Measurements from ENCODE around the gene LRRC58.
"Not testable (repeated sequence)": the region's sequence is repeated elsewhere in the genome, so short reads cannot be mapped to it uniquely, and the experiment has no call there.

LRRC58 gene

DNA sequence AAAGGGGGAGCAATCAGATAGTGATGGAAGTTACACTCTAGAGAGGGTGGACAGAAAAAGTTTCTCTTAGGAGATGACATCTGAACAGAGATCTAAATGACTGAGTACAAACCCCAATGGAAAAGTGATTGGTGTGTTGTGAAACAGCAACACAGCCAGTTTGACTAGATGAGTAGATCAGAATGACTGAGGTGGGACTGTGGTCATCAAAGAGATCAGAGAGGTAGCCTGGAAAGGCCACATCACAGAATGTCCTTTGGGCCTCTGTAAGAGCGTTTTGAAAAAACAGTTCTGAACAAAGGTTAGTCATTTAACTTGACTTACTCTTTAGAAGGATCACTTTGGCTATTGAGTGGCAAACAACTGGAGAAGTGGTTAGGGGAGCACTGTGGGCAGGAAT lies 10.6 kb downstream of the LRRC58 start:
- no peak for DNase-seq

DNA sequence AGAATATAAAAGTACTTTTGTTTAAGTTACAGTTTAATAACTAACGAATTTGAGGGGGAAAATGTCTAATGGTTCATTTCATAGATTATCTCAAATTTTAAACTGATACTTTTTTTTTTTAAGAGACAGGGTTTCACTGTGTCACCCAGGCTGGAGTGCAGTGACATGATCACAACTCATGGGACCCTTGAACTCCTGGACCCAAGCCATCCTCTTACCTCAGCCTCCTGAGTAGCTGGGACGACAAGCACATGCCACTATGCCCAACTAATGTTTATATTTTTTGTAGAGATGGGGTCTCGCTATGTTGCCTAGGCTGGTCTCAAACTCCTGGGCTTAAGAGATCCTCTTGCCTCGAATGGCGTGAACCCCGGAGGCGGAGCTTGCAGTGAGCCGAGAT lies 16.5 kb downstream of the LRRC58 start:
- no peak for DNase-seq

DNA sequence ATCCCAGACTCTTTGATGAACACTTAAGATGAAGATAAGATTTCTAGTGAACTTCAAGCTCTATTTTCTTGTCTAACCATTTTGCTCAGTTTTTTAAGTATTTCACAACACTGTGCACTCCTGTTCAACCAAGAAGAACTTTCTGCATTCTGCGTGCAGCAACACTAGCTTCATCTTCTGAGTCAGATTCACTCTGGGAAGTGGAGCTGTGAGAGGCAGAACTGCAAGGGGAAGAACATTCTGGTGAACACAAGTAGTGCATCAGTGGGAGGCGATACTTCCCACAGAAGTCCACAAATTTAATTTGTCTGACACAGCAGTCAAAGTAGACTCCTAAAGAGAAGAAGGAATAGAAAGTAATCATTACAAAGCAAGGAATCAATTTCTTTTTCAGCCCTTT lies 18.1 kb downstream of the LRRC58 start:
- DNase-seq = no peak

DNA sequence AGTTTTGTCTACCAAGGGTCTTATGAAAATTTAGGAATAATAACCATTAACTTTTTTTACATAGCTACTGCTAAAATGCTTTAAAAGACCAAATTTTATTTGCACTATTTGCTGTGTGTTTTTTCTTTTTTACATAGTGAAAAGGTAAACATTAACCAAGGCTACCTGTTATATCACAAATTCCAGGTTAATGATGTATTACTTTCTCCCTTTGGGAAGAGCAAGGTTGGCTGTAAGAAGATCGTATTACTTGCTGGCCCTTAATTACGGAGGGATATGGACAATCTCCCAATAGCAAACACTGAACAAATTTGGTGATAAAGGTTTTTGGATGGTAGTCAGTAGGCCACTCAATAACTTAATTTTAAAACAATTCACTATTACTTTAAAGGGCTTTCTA lies 22.4 kb downstream of the LRRC58 start:
- no peak for DNase-seq

DNA sequence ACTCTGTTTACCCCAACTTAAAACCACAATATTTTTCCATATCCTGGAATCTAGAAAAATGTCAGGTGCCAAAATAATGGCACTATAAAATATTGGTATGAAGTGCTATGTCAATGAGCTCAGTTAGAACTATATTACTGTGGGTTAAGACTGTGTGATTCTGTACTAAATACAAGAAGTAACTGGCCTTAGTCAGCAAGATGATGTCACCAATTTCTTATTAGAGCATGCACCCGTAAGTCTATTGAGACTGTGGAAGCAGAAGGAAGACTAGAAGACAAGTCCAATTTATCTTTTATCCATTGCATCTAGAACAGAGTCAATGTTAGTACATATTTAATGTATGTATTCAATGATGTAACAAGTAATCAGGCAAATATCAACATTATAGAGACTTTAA lies 25.0 kb downstream of the LRRC58 start:
- DNase-seq = no peak

DNA sequence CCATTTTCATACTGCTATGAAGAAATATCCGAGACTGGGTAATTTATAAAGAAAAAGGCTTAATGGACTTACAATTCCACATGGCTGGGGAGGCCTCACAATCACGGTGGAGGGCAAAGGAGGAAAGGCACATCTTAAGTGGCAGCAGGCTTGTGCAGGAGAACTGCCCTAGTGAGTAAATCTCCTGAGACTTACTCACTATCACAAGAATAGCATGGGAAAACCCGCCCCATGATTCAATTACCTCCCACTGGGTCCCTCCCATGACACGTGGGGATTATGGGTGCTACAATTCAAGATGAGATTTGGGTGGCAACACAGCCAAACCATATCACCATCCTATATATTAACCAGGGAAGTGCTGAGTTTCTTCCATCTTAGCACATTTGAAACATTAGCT lies 25.4 kb downstream of the LRRC58 start:
- not testable (repeated sequence) for DNase-seq

DNA sequence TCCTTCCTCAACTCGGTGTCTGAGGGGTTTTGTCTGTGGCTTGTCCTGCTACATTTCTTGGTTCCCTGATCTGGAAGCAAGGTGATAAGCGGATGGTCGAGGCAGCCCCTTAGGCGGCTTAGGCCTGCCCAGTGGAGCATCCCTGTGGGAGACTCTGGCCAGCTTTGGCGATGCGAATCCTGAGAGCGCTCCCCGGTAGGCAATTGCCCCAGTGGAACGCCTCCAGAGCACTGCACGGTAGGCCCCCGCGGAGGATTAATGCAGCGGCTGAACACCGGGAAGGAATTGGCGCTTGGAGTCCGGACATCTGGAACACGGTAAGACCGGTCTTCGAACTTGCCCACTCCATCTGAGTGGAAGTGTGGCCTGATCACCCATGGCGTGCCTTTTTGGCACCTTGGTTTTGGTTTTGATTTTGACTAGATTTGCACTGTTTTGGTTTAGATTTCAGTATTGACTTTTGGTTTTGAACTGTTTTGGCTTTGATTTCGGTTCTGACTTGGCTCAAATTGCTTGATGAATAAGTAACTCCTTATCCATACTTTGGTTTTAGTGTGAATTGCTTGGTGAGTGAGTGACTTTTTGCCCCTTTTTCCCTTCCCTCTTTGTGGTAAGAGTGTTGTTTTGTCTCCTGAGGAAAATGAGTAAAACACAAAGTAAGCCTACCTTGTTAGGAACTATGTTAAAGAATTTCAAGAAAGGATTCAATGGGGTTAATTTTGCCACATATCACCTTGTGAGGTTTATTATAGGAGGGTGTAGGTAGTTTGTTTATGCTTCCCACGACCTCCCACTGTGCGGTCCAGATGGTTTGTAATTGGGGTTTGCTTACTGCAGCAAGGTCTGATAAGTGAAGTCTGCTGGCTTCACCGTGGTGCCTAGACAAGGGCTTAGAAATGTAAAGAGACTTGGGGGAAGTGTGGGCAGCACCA lies 37.0 kb downstream of the LRRC58 start:
- no peak for DNase-seq

DNA sequence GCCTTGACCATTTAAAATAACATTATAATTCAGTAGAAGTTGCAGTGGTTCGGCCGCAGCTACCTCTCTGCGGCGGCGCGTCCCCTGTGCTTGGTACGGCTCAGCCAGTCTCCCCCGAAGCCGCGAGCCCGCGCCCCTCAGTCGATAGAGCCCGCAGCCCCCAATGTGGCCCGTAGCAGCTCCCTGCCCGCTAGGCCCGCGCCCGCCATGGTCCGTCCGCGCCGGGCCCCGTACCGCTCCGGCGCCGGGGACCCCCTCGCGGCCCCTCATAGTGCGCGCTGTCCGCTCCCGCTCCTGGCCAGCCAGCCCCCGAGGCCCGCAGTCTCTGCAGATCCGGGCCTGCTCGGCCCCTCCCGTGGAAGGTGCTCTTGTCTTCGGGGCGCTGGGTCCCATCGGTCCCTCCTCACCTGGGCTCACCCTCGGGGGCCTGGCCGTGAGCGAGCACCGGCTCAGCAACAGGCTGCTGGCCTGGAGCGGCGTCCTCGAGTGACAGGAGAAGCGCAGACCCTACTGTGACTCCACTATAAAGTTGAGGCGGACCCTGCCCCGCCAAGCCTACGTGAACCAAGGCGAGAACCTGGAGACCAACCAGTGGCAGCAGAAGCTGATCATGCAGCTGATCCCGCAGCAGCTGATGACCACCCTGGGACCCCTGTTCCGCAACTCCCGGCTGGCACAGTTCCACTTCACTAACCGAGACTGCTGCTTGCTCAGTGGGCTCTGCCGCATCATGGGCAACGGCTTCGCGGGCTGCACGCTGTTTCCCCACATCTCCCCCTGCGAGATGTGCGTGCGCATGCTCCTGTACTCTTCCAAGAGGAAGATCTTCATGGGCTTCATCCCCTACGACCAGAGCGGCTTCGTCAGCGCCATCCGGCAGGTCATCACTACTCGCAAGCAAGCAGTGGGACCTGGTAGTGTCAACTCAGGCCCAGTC lies 42.4 kb downstream of the LRRC58 start:
- DNase-seq = no peak

DNA sequence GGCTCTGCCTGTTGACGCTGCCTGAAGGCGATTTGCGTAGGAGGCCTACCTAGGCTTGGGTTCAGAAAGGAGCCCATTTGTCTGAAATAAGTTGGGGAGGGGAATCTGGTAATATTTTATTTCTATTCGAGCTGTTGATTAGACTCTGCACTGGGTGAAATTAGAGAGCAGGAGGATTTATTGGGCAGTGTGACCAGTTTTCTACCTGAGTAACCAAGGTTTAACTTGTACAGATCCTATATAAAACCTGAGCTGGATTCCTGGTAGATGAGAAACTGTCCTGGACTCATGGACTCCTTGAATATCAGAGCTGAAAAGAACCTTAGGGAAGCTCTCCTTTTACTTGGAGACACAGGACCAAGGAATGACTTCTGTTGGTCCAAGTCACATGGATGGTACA lies 44.5 kb downstream of the LRRC58 start:
- DNase-seq = no peak

DNA sequence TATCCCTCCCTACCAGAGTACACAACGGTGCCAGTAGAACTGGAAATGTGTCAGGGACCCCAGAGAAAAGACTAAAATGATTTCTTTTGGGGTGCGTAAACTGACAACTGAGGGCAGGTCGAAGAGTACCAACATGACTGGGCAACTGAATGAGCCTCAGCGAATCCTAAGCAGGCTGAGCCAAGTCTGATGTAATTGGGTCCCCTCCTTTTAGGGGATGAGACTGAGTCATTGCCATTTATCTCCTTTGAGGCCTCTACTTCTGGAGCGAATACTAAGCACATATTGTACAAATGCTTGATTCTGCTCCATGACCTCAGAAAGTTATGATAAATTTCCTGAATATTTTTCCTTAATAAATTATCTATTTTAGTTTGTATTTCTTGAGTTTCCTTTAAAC lies 46.8 kb downstream of the LRRC58 start:
- no peak for DNase-seq

DNA sequence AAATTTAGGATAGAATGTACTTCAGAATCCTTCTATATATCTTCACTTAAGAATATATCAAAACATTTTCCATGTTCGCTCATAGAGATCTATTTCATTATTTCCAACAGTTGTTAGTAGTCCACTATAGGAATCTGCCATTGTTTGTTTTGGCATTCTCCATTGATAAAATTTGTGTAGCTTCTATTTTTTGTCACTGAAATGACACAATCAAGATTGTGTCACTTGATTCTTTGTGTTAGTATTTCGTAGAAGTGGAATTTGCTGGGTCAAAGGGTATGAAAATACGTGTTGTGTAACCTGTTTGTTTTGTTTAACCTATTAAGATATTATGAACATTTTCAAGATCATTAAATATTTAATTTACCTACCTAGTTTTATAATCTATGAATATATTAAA lies 48.2 kb downstream of the LRRC58 start:
- no peak for DNase-seq

DNA sequence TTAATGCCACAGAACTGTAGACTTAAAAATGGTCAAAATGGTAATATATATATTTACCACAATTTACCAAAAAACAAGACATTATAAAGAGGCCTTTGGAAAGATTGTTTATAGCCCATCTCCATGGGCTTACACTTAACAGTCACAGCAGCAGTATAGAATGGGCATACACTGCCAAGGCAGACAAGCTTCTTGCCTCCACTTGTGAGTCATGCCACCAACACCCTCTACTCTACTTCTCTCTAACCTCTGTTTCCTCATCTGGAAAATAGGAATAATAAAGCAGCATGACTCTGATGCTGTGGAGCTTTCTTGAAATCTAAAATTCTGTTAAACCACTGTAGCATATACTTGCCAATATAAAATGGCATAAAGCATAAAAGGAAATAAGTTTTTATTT lies 49.8 kb downstream of the LRRC58 start:
- DNase-seq = no peak

DNA sequence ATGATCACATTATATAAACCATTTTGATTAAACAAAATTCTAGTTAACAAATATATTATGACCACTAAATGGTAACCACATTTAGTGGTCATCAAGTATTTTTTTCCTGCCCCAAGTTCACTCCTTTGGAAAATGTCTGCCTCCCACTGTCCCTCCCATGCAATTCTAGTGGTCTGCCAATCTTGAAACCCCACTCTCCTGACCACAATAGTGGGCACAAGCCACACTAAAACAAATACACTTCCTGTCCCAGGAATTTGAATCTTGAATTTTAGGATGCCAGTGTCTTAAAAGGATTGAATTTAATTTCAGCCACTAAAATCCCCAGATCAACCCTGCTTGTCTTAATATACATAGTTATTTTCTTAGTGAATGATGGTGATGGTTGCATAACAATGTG lies 50.2 kb downstream of the LRRC58 start:
- no peak for DNase-seq

DNA sequence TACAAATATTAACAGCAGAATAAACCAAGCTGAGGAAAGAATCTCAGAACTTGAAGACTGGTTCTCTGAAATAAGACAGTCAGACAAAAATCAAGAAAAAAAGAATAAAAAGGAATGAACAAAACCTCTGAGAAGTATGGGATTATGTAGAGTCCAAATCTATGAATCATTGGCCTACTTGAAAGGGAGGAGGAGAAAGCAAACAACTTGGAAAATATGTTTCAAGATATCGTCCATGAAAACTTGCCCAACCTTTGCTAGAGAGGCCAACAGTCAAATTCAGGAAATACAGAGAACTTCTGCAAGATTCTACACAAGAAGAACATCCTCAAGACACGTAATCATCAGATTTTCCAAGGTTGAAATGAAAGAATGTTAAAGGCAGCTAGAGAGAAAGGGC lies 57.6 kb downstream of the LRRC58 start:
- not testable (repeated sequence) for DNase-seq

DNA sequence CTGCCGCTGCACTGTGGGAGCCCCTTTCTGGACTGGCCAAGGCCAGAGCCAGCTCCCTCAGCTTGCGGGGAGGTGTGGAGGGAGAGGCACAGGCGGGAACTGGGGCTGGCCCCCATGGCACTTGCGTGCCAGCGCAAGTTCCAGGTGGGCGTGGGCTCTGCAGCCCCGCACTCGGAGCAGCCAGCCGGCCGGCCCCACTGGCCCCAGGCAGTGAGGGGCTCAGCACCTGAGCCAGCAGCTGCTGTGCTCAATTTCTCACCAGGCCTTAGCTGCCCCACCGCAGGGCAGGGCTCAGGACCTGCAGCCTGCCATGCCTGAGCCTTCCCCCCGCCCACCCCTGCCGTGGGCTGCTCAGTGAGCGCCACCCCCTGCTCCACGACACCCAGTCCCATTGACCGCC lies 59.5 kb downstream of the LRRC58 start:
- no peak for DNase-seq

DNA sequence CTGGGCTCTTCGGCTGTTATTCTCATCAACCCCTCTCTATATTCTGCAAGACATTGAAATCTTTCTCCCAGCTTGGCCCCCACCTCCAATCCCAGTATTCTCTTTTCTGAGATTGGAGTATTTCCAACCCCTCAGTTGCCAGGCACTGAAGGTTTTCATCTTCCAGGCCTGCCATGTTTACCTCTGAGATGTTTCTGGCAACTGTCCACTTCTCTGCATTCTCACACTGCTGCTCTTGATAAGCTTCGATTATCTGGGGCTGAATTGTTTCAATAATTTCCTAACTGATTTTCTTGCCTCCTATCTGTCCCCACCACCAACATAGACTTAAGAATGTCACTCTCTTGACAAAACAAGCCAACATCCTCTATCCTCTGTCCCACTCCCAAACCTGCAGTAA lies 62.7 kb downstream of the LRRC58 start:
- no peak for DNase-seq

DNA sequence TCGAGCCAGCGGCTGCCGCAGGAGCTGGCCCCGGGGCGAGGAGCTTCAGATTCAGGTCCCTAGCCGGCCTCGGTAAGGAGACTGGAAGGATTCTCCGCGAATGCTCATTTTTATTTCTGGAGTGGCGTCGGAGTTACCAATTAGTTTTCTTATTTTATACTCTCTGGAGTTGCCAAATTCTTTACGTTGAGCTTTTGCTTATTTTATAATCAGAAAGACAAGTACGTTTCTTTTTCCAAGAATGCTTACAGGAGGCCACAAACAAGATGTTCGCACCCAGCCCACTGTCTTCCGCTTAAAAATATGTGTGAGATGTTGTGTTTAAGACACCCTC lies 63.7 kb downstream of the LRRC58 start:
- DNase-seq = no peak

DNA sequence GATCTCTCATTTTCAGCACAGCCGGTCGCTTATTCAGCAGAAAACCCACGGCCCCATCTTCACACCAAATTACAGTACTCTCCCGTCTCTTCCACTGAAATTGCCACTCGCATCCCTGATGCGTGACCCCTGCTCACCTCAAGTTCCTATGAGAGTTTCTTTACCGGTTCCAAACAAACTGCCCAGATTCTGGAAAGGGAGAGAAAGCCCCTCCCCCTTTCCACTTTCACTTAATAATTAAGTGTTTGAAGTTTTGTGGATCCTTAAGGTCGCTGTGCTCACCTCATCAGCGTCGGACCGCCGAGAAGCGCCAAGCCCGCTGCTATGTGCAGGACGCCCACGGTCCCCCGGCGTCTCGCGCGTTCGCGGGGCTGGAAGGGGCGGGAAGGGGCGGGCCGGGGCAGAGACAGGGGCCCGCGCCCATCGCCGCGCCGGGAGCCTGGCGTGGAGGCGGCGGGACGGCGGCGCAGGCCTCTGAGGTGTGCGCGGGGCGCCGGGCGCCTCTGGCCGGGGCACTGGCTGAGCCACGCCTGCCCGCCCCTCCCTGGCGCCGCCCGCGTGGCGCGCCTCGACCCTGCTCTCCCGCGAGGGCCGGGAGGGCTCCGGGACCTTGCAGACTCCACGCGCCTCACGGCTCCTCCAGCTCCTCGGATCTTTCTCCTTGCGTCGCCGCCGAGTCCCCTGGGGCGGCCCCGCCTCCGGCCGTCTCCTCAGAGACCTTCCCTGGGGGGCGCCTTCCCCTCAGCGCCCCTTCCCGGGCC lies 64.2 kb downstream of the LRRC58 start, which contains the start of gene GPR156:
Gene GPR156 (minus strand): TSS at position 476 of the 761 bp plus-strand sequence. CDS start 41,124 bp downstream, outside the sequence.
- DNase-seq = no peak

DNA sequence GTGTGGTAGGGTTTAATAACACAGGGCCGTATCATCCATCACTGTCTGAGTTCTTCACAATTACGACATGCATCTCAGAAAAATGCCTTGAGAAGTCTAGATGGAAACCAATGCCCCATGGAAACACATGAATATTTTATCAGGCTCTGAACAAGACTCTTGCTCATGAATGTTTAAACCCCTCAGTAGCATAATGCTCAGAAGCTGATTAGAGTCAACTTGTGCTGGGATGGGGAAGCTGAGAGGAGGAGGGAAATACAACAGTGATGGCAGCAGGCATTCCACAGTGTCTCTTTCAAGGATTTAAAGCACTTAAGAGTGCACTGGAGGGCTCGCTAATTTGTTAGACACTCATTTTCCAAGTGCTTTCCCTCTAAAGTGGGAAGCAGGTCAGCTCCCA lies 67.9 kb downstream of the LRRC58 start:
- no peak for DNase-seq

DNA sequence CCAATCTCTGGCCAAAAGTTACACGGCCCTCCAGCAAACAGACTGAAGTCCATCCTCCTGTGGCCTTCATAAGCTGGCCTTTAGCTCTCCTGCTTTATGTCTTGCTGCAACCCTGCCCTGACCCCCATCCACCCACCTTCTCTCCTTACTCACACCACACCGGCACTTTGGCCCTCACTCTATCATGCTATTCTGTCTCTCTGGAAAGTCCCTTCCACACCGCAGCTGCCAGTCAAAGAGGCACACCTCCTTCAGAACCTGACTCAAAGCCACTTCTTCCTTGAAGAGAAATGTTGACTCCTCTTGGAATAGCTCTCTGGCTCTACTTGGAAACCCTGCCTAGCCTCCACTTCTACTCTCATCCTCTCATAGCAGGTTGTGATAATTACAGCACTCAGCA lies 68.6 kb downstream of the LRRC58 start:
- DNase-seq = no peak

DNA sequence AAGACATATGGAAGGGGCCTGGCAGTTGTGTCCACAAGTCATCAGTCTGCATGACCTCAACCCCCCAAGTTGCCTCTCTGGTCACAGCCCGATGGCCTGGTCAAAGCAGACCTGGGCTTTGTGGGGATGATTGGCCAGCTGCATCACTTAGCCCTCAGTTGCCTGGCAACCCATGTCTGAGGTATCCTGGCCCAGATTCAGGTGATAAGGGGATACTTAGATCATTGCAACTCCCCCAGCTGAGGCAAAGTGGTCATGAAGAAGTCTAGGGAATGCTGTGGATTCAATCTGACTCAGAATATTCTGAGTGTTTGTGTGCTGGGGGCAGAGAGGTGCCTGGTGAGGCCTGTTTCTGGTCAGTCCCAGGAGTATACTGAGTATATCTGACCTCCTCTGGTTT lies 69.1 kb downstream of the LRRC58 start:
- no peak for DNase-seq

DNA sequence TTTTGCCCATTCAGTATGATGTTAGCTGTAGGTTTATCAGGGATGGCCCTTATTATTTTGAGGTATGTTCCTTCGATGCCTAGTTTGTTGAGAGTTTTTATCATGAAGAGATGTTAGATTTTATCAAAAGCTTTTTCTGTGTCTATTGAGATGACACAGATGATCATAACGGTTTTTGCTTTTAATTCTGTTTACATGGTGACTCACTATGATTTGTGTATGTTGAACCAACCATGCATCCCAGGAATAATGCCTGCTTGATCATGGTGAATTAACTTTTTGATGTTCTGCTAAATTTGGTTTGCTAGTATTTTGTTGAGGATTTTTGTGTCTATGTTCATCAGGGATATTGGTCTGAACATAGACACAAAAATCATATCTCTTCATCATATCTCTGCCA lies 72.4 kb downstream of the LRRC58 start:
- DNase-seq = no peak

DNA sequence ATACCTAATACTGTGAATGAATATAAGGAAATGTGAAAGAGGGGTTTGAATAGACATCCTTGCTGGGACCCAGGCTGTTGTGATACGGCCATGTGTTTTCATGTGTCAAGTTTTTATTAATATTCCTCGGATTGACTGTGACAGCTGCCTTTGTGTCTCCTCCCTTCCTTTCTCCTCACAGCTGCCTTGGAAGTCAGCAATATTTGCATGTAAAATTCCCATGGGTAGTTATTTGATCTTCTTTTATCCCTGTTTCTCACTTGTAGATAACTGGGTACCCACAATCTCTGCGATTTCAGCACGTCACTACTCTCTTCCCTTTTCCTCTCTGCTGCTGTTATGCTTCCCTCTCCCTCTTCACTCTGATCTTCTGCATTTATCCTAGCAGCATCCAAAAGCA lies 73.5 kb downstream of the LRRC58 start:
- no peak for DNase-seq
